ENCODE data around the gene BRINP3.

GRCh38 chr1:190476806-190477205 is 858 bp downstream of the BRINP3 start:
- peak; percentile 14 for TF ChIP-seq EZH2 (IDR thresholded peaks at IDR 0.05; ENCODE audit: low read depth, unreplicated experiment)
- no peak for TF ChIP-seq CTCF (conservative IDR thresholded peaks at IDR 0.05; ENCODE audit: low read depth in 2 of 2)
- TF ChIP-seq REST (IDR thresholded peaks at IDR 0.05; ENCODE audit: unreplicated experiment): no peak
- no peak for TF ChIP-seq POLR2AphosphoS5 (IDR thresholded peaks at IDR 0.05; ENCODE audit: low read depth)
- no peak for TF ChIP-seq EZH2phosphoT487 (IDR thresholded peaks at IDR 0.05; ENCODE audit: unreplicated experiment)
- no peak for TF ChIP-seq CREB1 (CRISPR knock-in tag; IDR thresholded peaks at IDR 0.05; ENCODE audit: low read depth)
